Stimulated activated CD4-positive, alpha-beta T cell treated with anti-CD3 and anti-CD28 coated beads, Interleukin-15, amount 100 ng/mL, for 1 hour (primary cell): ENCODE data around the gene VAX1.

ENCODE experiments used
- DNase-seq, 2 donors: peaks; one replicate each; pipeline ENCODE4 v3.0.0-alpha.2; 2020; ENCODE audit warnings: low read depth in 1 of 2, low spot score in 1 of 2

VAX1 gene

GRCh38 chr10:117164592-117165537, 26.8 kb upstream of the VAX1 start:
- DNase-seq = no peak

GRCh38 chr10:117163954-117164548, 26.0 kb upstream of the VAX1 start:
- no peak for DNase-seq

GRCh38 chr10:117163061-117163953, 25.2 kb upstream of the VAX1 start:
- DNase-seq = no peak

- no peak for DNase-seq
These were observed 24.3 kb upstream of the VAX1 start for GRCh38 chr10:117162093-117163060.

GRCh38 chr10:117161386-117162033, 23.4 kb upstream of the VAX1 start:
- no peak for DNase-seq

GRCh38 chr10:117160567-117160966, 22.5 kb upstream of the VAX1 start:
- no peak for DNase-seq

- DNase-seq = no peak
These were observed 21.3 kb upstream of the VAX1 start for GRCh38 chr10:117159390-117159789.

GRCh38 chr10:117158297-117158696, 20.2 kb upstream of the VAX1 start:
- DNase-seq = no peak

- DNase-seq = no peak
These were observed 14.6 kb upstream of the VAX1 start for GRCh38 chr10:117152668-117153067.

- no peak for DNase-seq
These were observed 10.2 kb upstream of the VAX1 start for GRCh38 chr10:117148284-117148683.

- no peak for DNase-seq
These were observed 6.9 kb upstream of the VAX1 start for GRCh38 chr10:117145019-117145418.

GRCh38 chr10:117143103-117143823, 5.2 kb upstream of the VAX1 start:
- no peak for DNase-seq

- DNase-seq = no peak
These were observed 2.4 kb upstream of the VAX1 start for GRCh38 chr10:117140525-117140902.

- DNase-seq = no peak
These were observed 1.8 kb upstream of the VAX1 start for GRCh38 chr10:117139581-117140524.

- DNase-seq = no peak
These were observed 939 bp upstream of the VAX1 start for GRCh38 chr10:117138838-117139580.

- no peak for DNase-seq
These were observed 799 bp downstream of the VAX1 start for GRCh38 chr10:117137031-117137910.
